Nephron progenitor cell (in vitro differentiated cells): ENCODE results near the gene C2orf42.
A peak's percentile ranks its signal among the peaks of the same experiment; 100 is the strongest.

Experiments used
- DNase-seq: peaks from one replicate; pipeline ENCODE4 v3.0.0; 2021
- H3K27ac Mint-ChIP-seq: 2 replicates; pipeline ENCODE4 v1.8.0; 2021; ENCODE audit warnings: mild to moderate bottlenecking, moderate library complexity, mixed read lengths
- H3K27me3 Mint-ChIP-seq: 2 replicates; pipeline ENCODE4 v1.8.0; 2021; ENCODE audit warnings: mild to moderate bottlenecking, low read depth, mixed read lengths; ENCODE audit not compliant: poor library complexity
- H3K36me3 Mint-ChIP-seq: 2 replicates; pipeline ENCODE4 v1.8.0; 2021; ENCODE audit warnings: low read depth, mixed read lengths
- H3K4me1 Mint-ChIP-seq: 2 replicates; pipeline ENCODE4 v1.8.0; 2021; ENCODE audit warnings: mixed read lengths
- H3K4me3 Mint-ChIP-seq: 2 replicates; pipeline ENCODE4 v1.8.0; 2021; ENCODE audit warnings: mild to moderate bottlenecking, moderate library complexity, mixed read lengths
- H3K9me3 Mint-ChIP-seq: 2 replicates; pipeline ENCODE4 v1.8.0; 2021; ENCODE audit warnings: mild to moderate bottlenecking, moderate library complexity, mixed read lengths
- TF ChIP-seq, protein P1 (sequence below): fragments of 200-600 bp; sonication (generic); IDR thresholded peaks from 2 replicates; pipeline ENCODE4 v1.5.0; 2021; ENCODE audit warnings: antibody characterized with exemption

The C2orf42 gene

DNA sequence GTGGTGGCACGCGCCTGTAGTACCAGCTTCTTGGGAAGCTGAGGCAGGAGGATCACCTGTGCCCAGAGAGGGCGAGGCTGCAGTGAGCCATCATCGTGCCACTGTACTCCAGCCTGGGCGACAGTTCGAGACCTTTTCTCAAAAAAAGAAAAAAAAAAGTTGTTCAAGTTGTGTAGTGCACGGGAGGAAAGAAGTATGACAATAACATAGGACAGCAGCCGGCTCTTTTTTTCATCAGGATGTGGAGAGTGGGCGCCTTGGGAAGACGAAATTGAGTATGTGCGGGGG lies 67.0 kb downstream of the C2orf42 start:
- Mint-ChIP-seq H3K27me3 (peaks cover 7% of the 10 kb centered on the region), H3K4me1 (peaks cover 82% of the 10 kb centered on the region), H3K4me3 (peak overlapping the region; percentile 89), H3K36me3 (no peaks in the 10 kb centered on the region), H3K9me3 (peaks cover 4% of the 10 kb centered on the region), H3K27ac (peak overlapping the region; percentile 100)
- TF ChIP-seq, protein P1, sequence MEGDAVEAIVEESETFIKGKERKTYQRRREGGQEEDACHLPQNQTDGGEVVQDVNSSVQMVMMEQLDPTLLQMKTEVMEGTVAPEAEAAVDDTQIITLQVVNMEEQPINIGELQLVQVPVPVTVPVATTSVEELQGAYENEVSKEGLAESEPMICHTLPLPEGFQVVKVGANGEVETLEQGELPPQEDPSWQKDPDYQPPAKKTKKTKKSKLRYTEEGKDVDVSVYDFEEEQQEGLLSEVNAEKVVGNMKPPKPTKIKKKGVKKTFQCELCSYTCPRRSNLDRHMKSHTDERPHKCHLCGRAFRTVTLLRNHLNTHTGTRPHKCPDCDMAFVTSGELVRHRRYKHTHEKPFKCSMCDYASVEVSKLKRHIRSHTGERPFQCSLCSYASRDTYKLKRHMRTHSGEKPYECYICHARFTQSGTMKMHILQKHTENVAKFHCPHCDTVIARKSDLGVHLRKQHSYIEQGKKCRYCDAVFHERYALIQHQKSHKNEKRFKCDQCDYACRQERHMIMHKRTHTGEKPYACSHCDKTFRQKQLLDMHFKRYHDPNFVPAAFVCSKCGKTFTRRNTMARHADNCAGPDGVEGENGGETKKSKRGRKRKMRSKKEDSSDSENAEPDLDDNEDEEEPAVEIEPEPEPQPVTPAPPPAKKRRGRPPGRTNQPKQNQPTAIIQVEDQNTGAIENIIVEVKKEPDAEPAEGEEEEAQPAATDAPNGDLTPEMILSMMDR: no peak
- no peak for DNase-seq

DNA sequence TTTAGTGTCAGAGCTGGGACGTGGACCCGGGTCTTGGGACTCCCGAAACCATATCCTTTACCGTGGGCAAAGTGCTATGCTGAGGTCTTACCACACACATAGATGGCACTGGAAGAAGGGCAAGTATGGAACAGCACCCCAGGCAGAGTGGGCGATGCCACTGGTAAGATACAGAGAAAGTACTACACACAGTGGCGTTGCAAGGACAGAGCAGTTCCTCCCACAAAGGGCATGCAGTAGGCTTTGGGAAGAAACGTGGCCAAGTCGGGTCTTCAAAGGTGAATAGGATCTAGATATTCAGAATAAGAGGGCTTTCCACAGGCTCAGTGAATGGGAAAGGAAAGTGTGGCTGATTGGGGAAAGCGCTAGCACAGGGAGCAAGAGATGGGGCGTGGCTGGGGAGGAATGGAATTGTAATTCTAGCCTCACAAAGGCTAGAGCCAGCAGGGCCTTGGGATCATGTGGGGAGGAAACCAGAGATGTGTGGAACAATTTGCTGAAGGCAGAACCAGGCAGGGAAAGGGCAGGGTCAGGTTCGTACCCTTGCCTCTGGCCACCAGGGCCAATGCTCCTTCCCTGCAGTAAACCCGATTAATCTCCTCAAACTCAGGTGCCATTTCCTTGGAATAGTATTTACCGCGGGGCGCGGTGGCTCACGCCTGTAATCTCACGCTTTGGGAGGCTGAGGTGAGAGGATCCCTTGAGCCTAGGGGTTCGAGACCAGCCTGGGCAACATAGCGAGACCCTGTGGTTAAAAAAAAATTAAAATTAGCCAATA lies 67.6 kb downstream of the C2orf42 start:
- peak overlapping the region; percentile 100 for H3K27ac Mint-ChIP-seq
- H3K9me3 Mint-ChIP-seq: peaks cover 4% of the 10 kb centered on the region
- TF ChIP-seq, protein P1: no peak
- DNase-seq: peak; percentile 70
- H3K27me3 Mint-ChIP-seq: peaks cover 7% of the 10 kb centered on the region
- H3K36me3 Mint-ChIP-seq: no peaks in the 10 kb centered on the region
- peak overlapping the region; percentile 89 for H3K4me3 Mint-ChIP-seq
- peaks cover 85% of the 10 kb centered on the region for H3K4me1 Mint-ChIP-seq

DNA sequence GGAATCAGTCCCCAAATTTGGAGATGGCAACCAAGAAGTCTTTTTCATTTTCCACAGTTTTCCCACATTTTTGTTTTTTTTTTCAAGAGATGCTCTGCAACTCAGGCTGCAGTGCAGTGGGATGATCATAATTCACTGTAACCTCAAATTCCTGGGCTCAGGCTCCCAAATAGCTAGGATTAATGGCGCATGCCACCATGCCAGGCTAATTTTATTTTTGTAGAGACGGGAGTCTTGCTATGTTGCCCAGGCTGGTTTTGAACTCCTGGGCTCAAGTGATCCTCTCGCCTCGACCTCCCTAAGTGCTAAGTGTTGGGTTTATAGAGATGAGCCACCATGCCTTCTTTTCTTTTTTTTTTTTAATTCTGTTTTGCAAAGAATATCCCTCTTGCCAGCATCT lies 68.3 kb downstream of the C2orf42 start:
- Mint-ChIP-seq H3K27me3 (peaks cover 7% of the 10 kb centered on the region), H3K4me1 (peaks cover 85% of the 10 kb centered on the region), H3K36me3 (no peaks in the 10 kb centered on the region), H3K4me3 (no peak overlapping the region), H3K27ac (no peak overlapping the region), H3K9me3 (peaks cover 4% of the 10 kb centered on the region)
- TF ChIP-seq, protein P1: no peak
- DNase-seq: no peak

DNA sequence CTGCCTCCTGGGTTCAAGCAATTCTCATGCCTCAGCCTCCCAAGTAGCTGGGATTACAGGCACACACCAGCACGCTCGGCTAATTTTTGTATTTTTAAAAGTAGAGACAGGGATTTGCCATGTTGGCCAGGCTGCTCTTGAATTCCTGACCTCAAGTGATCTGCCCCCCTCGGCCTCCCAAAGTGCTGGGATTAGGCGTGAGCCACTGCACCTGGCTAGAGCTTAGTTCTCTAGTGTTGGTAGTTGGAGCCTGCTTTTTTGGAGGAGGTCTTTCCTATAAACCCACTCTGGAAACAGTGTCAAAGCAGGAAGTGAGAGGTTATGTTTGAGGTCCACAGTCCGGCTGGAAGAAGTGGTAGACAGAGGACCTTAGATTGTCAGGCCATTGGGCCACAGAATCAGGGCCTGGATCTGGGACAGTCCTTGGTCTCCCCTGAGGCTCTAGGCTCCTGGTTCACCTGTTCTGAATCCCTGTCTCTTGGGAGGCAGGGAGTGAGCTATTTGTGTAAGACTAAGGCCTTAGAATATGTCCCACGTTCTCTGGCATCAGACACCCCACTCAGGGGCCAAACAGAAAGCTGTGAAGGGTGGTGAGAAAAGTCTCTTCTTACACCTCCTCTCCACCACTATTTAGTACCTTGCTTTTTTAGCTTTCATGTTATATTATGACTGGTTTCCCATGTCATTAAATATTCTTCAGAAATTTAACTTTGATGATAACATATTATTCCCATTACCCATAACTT lies 69.0 kb downstream of the C2orf42 start:
- H3K27me3 Mint-ChIP-seq: peaks cover 7% of the 10 kb centered on the region
- TF ChIP-seq, protein P1: no peak
- peaks cover 4% of the 10 kb centered on the region for H3K9me3 Mint-ChIP-seq
- peak overlapping the region; percentile 95 for H3K27ac Mint-ChIP-seq
- DNase-seq: no peak
- peak overlapping the region; percentile 30 for H3K4me3 Mint-ChIP-seq
- H3K36me3 Mint-ChIP-seq: no peaks in the 10 kb centered on the region
- peaks cover 90% of the 10 kb centered on the region for H3K4me1 Mint-ChIP-seq

DNA sequence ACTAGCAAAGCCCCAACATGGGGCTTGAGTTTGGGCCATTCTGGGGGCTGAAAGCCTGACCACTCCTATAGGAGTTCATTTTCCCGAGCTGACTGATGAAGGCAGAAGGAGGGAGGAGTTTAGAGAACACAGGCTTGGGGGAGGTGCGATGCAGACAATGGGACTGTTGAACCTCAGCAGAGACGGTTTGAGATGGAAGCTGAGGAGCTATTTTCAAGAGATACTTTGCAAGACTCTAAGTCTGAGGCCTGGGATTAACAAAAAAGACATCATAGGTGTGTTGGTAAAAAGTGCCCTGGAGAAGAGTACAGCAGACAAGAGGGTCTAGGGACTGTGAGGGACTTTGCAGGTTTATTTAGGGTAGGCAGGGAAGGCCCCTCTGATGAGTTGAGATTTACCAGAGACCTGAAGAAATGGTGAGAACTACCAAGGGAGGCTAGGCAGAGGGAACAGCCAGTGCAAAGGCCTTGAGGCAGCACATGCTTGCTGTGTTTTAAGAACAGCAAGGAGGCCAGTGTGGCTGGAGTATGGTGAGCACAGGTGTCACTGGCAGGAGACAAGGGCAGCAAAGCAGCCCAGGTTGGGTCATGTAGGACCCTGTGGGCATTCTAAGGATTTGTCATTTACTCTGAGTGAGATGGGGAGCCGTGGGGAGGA lies 71.9 kb downstream of the C2orf42 start:
- Mint-ChIP-seq H3K4me1 (peaks cover 85% of the 10 kb centered on the region), H3K27me3 (peaks cover 7% of the 10 kb centered on the region), H3K4me3 (peak overlapping the region; percentile 52), H3K27ac (peak overlapping the region; percentile 13), H3K36me3 (no peaks in the 10 kb centered on the region), H3K9me3 (peaks cover 4% of the 10 kb centered on the region)
- DNase-seq: no peak
- TF ChIP-seq, protein P1: no peak
